HepG2 (cell line): ENCODE measurements around the gene HOXD4. TPM values are rescaled to one million over a fixed set of nuclear protein-coding genes. Genes with fewer than 3 reads are reported as not detected.

Source experiments
- ATAC-seq: fragments of 200-7000 bp; cut with Tn5 transposase; 3 replicates; pipeline ENCODE4 v1.9.1; 2020; ENCODE audit warnings: mild to moderate bottlenecking, moderate library complexity
- BruUV-seq: library from RNA; stranded (reverse); fragments of 400-500 nt; replicated peaks from 2 replicates; lab custom pipeline; 2021; lab: Mats Ljungman, UMichigan
- CTCF ChIA-PET: fragments of 300-600 bp; formaldehyde crosslinking; extraction: SDS; loops from one replicate; lab custom pipeline; 2021; ENCODE audit warnings: low total read pairs, inconsistent platforms, low intra/inter-chr PET ratio; lab: Yijun Ruan, JAX
- POLR2A ChIA-PET: fragments of 350-600 bp; sonication (Branson Sonifier 250); formaldehyde crosslinking; loops from one replicate; lab custom pipeline; 2020; ENCODE audit warnings: antibody characterized with exemption, inconsistent platforms; lab: Yijun Ruan, JAX
- DNase-seq: peaks from one replicate; pipeline ENCODE4 v3.0.0-alpha.2; 2015; ENCODE audit warnings: low spot score
- FAIRE-seq: peaks from 3 replicates; lab custom pipeline; 2011; peaks lifted over from hg19 to GRCh38; lab: Jason Lieb, UNC
- H2AFZ ChIP-seq: one replicate; pipeline ENCODE4 v1.6.1; 2011; ENCODE audit warnings: low read length, inconsistent platforms
- H3K27ac ChIP-seq: fragments of 300-600 bp; 3 replicates; pipeline ENCODE4 v1.8.0; 2011; ENCODE audit warnings: mixed run types, mild to moderate bottlenecking, mixed read lengths, low read length, inconsistent platforms; ENCODE audit not compliant: insufficient read depth; ENCODE audit errors: extremely low read length
- H3K27me3 ChIP-seq, 2 experiments: fragments of 200-600 bp in 1 of 2; 2 replicates in 1 of 2; 3 replicates in 1 of 2; pipeline versions ENCODE4 v1.6.0 to v1.8.0; 2011; ENCODE audit warnings: low read length in 2 of 2, mild to moderate bottlenecking in 2 of 2, moderate library complexity in 2 of 2, inconsistent platforms in 1 of 2; ENCODE audit not compliant: insufficient read depth in 2 of 2, control insufficient read depth in 1 of 2
- H3K36me3 ChIP-seq, 2 experiments: fragments of 200-600 bp in 1 of 2; replicated peaks in 1 of 2; 2 replicates in 1 of 2; 3 replicates in 1 of 2; pipeline versions ENCODE4 v1.5.1 to v1.8.0; 2011; ENCODE audit warnings: low read length in 2 of 2, inconsistent platforms in 1 of 2; ENCODE audit not compliant: insufficient read depth in 2 of 2, control insufficient read depth in 1 of 2
- H3K4me1 ChIP-seq: 2 replicates; pipeline ENCODE4 v1.5.1; 2012; ENCODE audit warnings: low read length, inconsistent platforms; ENCODE audit not compliant: insufficient read depth
- H3K4me2 ChIP-seq: 2 replicates; pipeline ENCODE4 v1.6.0; 2011; ENCODE audit warnings: low read depth, low read length, inconsistent platforms
- H3K4me3 ChIP-seq, 3 experiments: fragments of 200-600 bp in 1 of 3; sonication (generic), shearing (Covaris generic) in 1 of 3; replicated peaks in 1 of 3; 2 replicates each; pipeline ENCODE4 v1.5.1; 2011 to 2016; ENCODE audit warnings: low read length in 3 of 3, inconsistent platforms in 2 of 3, low read depth in 2 of 3, mild to moderate bottlenecking in 2 of 3, control low read depth in 1 of 3, mixed read lengths in 1 of 3; ENCODE audit not compliant: insufficient read depth in 1 of 3
- H3K79me2 ChIP-seq: one replicate; pipeline ENCODE4 v1.6.1; 2011; ENCODE audit warnings: low read length, inconsistent platforms; ENCODE audit not compliant: insufficient read depth
- H3K9ac ChIP-seq: 2 replicates; pipeline ENCODE4 v1.6.0; 2011; ENCODE audit warnings: mild to moderate bottlenecking, low read depth, low read length, inconsistent platforms; ENCODE audit not compliant: insufficient read depth
- H3K9me3 ChIP-seq: 2 replicates; pipeline ENCODE4 v1.5.1; 2012; ENCODE audit warnings: mild to moderate bottlenecking, low read length
- H4K20me1 ChIP-seq: 2 replicates; pipeline ENCODE4 v1.6.0; 2011; ENCODE audit warnings: inconsistent platforms, mild to moderate bottlenecking, low read length, moderate library complexity; ENCODE audit not compliant: insufficient read depth
- AGO2 ChIP-seq: fragments of 200-400 bp; formaldehyde crosslinking; optimal IDR thresholded peaks from 2 replicates; pipeline ENCODE3; 2017; ENCODE audit warnings: mild to moderate bottlenecking, low read depth, low read length, moderate library complexity
- ARID2 ChIP-seq: sonication (generic); formaldehyde crosslinking; IDR thresholded peaks from 2 replicates; pipeline ENCODE4 v1.8.1; 2022; ENCODE audit warnings: mild to moderate bottlenecking, missing genetic modification reagents, borderline replicate concordance
- JUN ChIP-seq: sonication (generic); formaldehyde crosslinking; IDR thresholded peaks from 2 replicates; pipeline ENCODE4 v1.4.0; 2020; ENCODE audit warnings: mild to moderate bottlenecking, missing genetic modification reagents
- MEIS2 ChIP-seq: sonication (generic); formaldehyde crosslinking; IDR thresholded peaks from 2 replicates; pipeline ENCODE4 v1.9.0; 2021; ENCODE audit warnings: mild to moderate bottlenecking, missing genetic modification reagents
- NFRKB ChIP-seq: fragments of 450-650 bp; IDR thresholded peaks from 2 replicates; pipeline ENCODE4 v1.6.1; 2017
- ONECUT2 ChIP-seq: sonication (generic); formaldehyde crosslinking; IDR thresholded peaks from 2 replicates; pipeline ENCODE4 v1.4.0; 2020; ENCODE audit warnings: missing genetic modification reagents
- PCBP1 ChIP-seq: fragments of 200-400 bp; formaldehyde crosslinking; IDR thresholded peaks from 2 replicates; pipeline ENCODE4 v1.6.1; 2017; ENCODE audit warnings: mild to moderate bottlenecking, low read depth, low read length, borderline replicate concordance
- SAP130 ChIP-seq: IDR thresholded peaks from 2 replicates; pipeline ENCODE4 v1.6.1; 2016; ENCODE audit warnings: low read depth
- SSRP1 ChIP-seq: IDR thresholded peaks from 2 replicates; pipeline ENCODE4 v1.6.1; 2016; ENCODE audit warnings: control low read depth
- ZFP36L1 ChIP-seq: sonication (generic); formaldehyde crosslinking; IDR thresholded peaks from 2 replicates; pipeline ENCODE4 v1.8.0; 2022; ENCODE audit warnings: mild to moderate bottlenecking, missing genetic modification reagents, moderate library complexity
- ZNF235 ChIP-seq: sonication (generic); formaldehyde crosslinking; IDR thresholded peaks from 2 replicates; pipeline ENCODE4 v1.8.1; 2023; ENCODE audit warnings: mild to moderate bottlenecking, missing genetic modification reagents, borderline replicate concordance
- ZNF367 ChIP-seq: sonication (generic); formaldehyde crosslinking; IDR thresholded peaks from 2 replicates; pipeline ENCODE4 v1.4.0; 2020; ENCODE audit warnings: missing genetic modification reagents, borderline replicate concordance
- ZNF567 ChIP-seq: sonication (generic); formaldehyde crosslinking; IDR thresholded peaks from 2 replicates; pipeline ENCODE4 v1.8.1; 2023; ENCODE audit warnings: mild to moderate bottlenecking, missing genetic modification reagents, borderline replicate concordance
- ZNF83 ChIP-seq: sonication (generic); formaldehyde crosslinking; IDR thresholded peaks from 2 replicates; pipeline ENCODE4 v1.4.0; 2020; ENCODE audit warnings: missing genetic modification reagents, mild to moderate bottlenecking, borderline replicate concordance
- ZNF883 ChIP-seq: sonication (generic); formaldehyde crosslinking; IDR thresholded peaks from 2 replicates; pipeline ENCODE4 v1.5.1; 2020; ENCODE audit warnings: mild to moderate bottlenecking, missing genetic modification reagents; ENCODE audit errors: not compliant biosample characterization
- WGBS: methylation state at CpG from one replicate; pipeline ENCODE4 v1.1.6; 2017; ENCODE audit warnings: low lambda C conversion rate; 5-methylcytosine and 5-hydroxymethylcytosine counted together
- in situ Hi-C: cut with HindIII; loops from 2 replicates; pipeline ENCODE4 v1.10.0; 2017; ENCODE audit warnings: low pct_unique_long_range_greater_than_20kb; ENCODE audit not compliant: extremely low pct_ligation_motif_present
- intact Hi-C: fragments of 100-400 bp; cut with micrococcal nuclease; formaldehyde crosslinking; loops from one replicate; pipeline ENCODE4 v1.10.0; 2022; ENCODE audit not compliant: unreplicated experiment
- polyA plus RNA-seq, 8 experiments: library from polyadenylated mRNA; depleted of rRNA in 3 of 8; stranded (reverse) in 7 of 8; unstranded in 1 of 8; fragments of >200 nt; fragmentation: Illumina TruSeq in 4 of 8; extraction: Trizol in 4 of 8; gene quantifications; 2 replicates each; pipeline versions ENCODE4 v1.2.1 to v1.2.3, GENCODE V29; 2011 to 2016; ENCODE audit warnings: low read depth in 4 of 8, missing spikeins in 1 of 8, mixed read lengths in 1 of 8; ENCODE audit not compliant: insufficient read depth in 1 of 8
- total RNA-seq, 5 experiments: library from RNA; depleted of rRNA; stranded (reverse); fragments of >200 nt; fragmentation: Illumina TruSeq; extraction: Trizol; gene quantifications; 2 replicates each; pipeline ENCODE4 v1.2.3, GENCODE V29; 2016; ENCODE audit warnings: low read depth in 1 of 5
- TF ChIP-seq, protein P1 (sequence below): sonication (generic); formaldehyde crosslinking; IDR thresholded peaks from 2 replicates; pipeline ENCODE4 v1.5.0; 2020; ENCODE audit warnings: mild to moderate bottlenecking, missing genetic modification reagents, borderline replicate concordance
- TF ChIP-seq, protein P2 (sequence below), 2 experiments: sonication (generic) in 1 of 2; formaldehyde crosslinking in 1 of 2; IDR thresholded peaks; 2 replicates each; pipeline versions ENCODE4 v1.5.1 to v1.6.1; 2011 to 2020; ENCODE audit warnings: borderline replicate concordance in 1 of 2, low read depth in 1 of 2, low read length in 1 of 2, mild to moderate bottlenecking in 1 of 2, missing genetic modification reagents in 1 of 2, moderate library complexity in 1 of 2
- TF ChIP-seq, protein P3 (sequence below): IDR thresholded peaks from 2 replicates; pipeline ENCODE4 v1.6.1; 2018; ENCODE audit warnings: missing genetic modification reagents, mild to moderate bottlenecking, missing compliant biosample characterization

Gene HOXD4
- total and polyA plus RNA-seq, 2 of the 13 experiments (the other 11 are each of a cell fraction or from before 2014, with no cell fraction given) = not detected

DNA sequence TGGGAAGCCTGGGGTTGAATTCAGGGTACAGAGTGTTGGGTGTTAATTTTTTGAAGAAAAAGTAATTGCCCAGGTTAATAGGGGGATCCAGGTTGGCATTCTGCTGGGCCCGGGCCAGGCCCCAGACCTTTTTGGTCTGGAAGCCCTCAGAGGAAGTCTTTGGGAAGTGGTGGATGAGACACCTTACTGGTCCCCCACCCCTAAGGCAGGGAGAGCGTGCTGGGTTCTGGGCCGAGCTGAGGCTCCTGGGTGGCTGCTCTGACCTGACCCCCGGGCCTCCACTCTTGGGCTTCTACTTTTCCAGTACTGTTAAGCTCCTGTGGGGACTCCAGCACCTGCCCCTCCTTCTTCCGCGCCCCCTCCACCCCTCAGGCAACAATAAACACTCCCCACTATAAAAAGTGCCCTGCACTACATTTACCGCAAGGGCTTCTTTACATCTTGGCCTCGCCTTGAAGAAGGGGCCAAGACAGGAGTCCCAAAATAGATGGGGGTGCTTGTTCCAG lies 5.0 kb downstream of the HOXD4 start:
- no peaks in the 10 kb centered on the region for H4K20me1 ChIP-seq
- 41% methylated on average over 8 of the region's 8 CpGs for WGBS
- ChIA-PET CTCF (no interaction called here), POLR2A (no interaction called here)
- no peak overlapping the region for H3K4me2 ChIP-seq
- H3K27ac ChIP-seq = no peak overlapping the region
- intact Hi-C loops (no loop called here), in situ Hi-C loops (no loop called here)
- peaks cover 13 to 93% of the 10 kb centered on the region in 2 experiments for H3K27me3 ChIP-seq
- peaks cover 38% of the 10 kb centered on the region for H3K4me1 ChIP-seq
- H2AFZ ChIP-seq = no peak overlapping the region
- no peak for DNase-seq
- no peaks in the 10 kb centered on the region for H3K9me3 ChIP-seq
- no peaks in the 10 kb centered on the region for H3K79me2 ChIP-seq
- H3K4me3 ChIP-seq = no peak overlapping the region
- no peak overlapping the region for H3K9ac ChIP-seq
- ATAC-seq = no peak
- FAIRE-seq = no peak
- H3K36me3 ChIP-seq = no peaks in the 10 kb centered on the region
- BruUV-seq = no TSS peak
- no peak for TF ChIP-seq ZNF367 (CRISPR knock-in tag)
- TF ChIP-seq MEIS2 (CRISPR knock-in tag) = no peak
- no peak for TF ChIP-seq SAP130 (CRISPR knock-in tag)
- no peak for TF ChIP-seq ZNF83 (CRISPR knock-in tag)
- no peak for TF ChIP-seq ZNF235 (CRISPR knock-in tag)
- TF ChIP-seq AGO2 = no peak
- TF ChIP-seq, protein P1, sequence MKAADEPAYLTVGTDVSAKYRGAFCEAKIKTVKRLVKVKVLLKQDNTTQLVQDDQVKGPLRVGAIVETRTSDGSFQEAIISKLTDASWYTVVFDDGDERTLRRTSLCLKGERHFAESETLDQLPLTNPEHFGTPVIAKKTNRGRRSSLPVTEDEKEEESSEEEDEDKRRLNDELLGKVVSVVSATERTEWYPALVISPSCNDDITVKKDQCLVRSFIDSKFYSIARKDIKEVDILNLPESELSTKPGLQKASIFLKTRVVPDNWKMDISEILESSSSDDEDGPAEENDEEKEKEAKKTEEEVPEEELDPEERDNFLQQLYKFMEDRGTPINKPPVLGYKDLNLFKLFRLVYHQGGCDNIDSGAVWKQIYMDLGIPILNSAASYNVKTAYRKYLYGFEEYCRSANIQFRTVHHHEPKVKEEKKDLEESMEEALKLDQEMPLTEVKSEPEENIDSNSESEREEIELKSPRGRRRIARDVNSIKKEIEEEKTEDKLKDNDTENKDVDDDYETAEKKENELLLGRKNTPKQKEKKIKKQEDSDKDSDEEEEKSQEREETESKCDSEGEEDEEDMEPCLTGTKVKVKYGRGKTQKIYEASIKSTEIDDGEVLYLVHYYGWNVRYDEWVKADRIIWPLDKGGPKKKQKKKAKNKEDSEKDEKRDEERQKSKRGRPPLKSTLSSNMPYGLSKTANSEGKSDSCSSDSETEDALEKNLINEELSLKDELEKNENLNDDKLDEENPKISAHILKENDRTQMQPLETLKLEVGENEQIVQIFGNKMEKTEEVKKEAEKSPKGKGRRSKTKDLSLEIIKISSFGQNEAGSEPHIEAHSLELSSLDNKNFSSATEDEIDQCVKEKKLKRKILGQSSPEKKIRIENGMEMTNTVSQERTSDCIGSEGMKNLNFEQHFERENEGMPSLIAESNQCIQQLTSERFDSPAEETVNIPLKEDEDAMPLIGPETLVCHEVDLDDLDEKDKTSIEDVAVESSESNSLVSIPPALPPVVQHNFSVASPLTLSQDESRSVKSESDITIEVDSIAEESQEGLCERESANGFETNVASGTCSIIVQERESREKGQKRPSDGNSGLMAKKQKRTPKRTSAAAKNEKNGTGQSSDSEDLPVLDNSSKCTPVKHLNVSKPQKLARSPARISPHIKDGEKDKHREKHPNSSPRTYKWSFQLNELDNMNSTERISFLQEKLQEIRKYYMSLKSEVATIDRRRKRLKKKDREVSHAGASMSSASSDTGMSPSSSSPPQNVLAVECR (CRISPR knock-in tag) = no peak
- no peak for TF ChIP-seq SSRP1 (CRISPR knock-in tag)
- TF ChIP-seq, protein P2, sequence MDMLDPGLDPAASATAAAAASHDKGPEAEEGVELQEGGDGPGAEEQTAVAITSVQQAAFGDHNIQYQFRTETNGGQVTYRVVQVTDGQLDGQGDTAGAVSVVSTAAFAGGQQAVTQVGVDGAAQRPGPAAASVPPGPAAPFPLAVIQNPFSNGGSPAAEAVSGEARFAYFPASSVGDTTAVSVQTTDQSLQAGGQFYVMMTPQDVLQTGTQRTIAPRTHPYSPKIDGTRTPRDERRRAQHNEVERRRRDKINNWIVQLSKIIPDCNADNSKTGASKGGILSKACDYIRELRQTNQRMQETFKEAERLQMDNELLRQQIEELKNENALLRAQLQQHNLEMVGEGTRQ (IDR thresholded peaks at IDR 0.05; ENCODE audit: low read depth, low read length) = no peak
- TF ChIP-seq, protein P2 (CRISPR knock-in tag; IDR thresholded peaks at IDR 0.05; ENCODE audit: borderline replicate concordance) = no peak
- TF ChIP-seq NFRKB = no peak
- TF ChIP-seq ARID2 (CRISPR knock-in tag) = no peak
- TF ChIP-seq JUN (CRISPR knock-in tag) = no peak
- TF ChIP-seq PCBP1 = no peak
- no peak for TF ChIP-seq ZNF883 (CRISPR knock-in tag)
- TF ChIP-seq, protein P3, sequence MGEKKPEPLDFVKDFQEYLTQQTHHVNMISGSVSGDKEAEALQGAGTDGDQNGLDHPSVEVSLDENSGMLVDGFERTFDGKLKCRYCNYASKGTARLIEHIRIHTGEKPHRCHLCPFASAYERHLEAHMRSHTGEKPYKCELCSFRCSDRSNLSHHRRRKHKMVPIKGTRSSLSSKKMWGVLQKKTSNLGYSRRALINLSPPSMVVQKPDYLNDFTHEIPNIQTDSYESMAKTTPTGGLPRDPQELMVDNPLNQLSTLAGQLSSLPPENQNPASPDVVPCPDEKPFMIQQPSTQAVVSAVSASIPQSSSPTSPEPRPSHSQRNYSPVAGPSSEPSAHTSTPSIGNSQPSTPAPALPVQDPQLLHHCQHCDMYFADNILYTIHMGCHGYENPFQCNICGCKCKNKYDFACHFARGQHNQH (CRISPR knock-in tag) = no peak
- TF ChIP-seq ZNF567 = no peak
- TF ChIP-seq ONECUT2 (CRISPR knock-in tag) = no peak
- TF ChIP-seq ZFP36L1 (CRISPR knock-in tag) = no peak
